ENCODE measurements around the gene BACE2.
A peak's percentile ranks its signal among the peaks of the same experiment; 100 is the strongest.
"Not testable (repeated sequence)": the region's sequence is repeated elsewhere in the genome, so short reads cannot be mapped to it uniquely, and the experiment has no call there.

The BACE2 gene

DNA sequence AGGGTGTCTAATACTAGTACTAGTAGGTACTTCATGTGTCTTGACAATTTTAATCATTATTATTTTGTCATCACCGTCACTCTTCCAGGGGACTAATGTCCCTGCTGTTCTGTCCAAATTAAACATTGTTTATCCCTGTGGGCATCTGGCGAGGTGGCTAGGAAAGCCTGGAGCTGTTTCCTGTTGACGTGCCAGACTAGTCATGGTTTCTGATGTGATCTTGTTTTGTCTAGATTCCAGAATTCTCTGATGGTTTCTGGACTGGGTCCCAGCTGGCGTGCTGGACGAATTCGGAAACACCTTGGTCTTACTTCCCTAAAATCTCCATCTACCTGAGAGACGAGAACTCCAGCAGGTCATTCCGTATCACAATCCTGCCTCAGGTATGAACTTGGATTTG lies 82.6 kb downstream of the BACE2 start:
- TF ChIP-seq, protein P1, sequence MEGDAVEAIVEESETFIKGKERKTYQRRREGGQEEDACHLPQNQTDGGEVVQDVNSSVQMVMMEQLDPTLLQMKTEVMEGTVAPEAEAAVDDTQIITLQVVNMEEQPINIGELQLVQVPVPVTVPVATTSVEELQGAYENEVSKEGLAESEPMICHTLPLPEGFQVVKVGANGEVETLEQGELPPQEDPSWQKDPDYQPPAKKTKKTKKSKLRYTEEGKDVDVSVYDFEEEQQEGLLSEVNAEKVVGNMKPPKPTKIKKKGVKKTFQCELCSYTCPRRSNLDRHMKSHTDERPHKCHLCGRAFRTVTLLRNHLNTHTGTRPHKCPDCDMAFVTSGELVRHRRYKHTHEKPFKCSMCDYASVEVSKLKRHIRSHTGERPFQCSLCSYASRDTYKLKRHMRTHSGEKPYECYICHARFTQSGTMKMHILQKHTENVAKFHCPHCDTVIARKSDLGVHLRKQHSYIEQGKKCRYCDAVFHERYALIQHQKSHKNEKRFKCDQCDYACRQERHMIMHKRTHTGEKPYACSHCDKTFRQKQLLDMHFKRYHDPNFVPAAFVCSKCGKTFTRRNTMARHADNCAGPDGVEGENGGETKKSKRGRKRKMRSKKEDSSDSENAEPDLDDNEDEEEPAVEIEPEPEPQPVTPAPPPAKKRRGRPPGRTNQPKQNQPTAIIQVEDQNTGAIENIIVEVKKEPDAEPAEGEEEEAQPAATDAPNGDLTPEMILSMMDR (conservative IDR thresholded peaks at IDR 0.05) = no peak
- TF ChIP-seq ZFX (IDR thresholded peaks at IDR 0.05) = no peak
- H3K27ac ChIP-seq = peak overlapping the region; percentile 68

DNA sequence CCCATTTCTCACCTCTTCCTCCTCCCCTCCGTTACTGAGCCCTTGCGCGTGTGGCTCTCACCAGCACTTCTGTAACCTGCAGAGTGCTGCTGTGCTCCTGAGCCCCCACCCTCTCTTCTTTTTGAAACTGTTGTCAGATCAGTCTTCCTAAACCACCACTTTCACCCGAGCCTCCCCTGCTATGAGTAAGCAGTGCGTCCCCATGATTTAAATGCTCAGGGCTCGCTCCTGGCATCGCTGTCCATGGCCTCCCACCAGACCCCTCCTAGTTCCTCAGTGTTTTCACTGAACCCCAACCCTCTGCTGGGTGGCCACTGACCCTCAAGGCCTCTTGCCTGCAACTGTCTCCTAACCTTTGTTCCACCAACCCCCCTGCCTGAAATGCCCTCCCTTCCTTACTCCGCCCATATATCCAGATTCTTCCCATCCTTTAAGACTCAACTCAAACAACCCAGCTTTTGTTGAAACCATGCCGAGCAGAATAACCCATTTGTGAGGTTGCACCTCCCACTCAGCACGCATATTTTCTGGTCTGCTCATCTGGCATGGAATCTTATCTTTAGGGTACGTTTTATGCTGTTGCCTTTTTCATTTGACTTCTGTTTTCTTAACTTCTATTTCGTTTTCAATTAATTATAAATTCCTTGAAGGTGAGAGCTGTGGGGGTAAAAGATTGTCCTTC lies 84.1 kb downstream of the BACE2 start:
- TF ChIP-seq, protein P1 (conservative IDR thresholded peaks at IDR 0.05) = no peak
- no peak for TF ChIP-seq ZFX (IDR thresholded peaks at IDR 0.05)
- no peak overlapping the region; the same call in 1 of the 2 replicates for H3K27ac ChIP-seq

DNA sequence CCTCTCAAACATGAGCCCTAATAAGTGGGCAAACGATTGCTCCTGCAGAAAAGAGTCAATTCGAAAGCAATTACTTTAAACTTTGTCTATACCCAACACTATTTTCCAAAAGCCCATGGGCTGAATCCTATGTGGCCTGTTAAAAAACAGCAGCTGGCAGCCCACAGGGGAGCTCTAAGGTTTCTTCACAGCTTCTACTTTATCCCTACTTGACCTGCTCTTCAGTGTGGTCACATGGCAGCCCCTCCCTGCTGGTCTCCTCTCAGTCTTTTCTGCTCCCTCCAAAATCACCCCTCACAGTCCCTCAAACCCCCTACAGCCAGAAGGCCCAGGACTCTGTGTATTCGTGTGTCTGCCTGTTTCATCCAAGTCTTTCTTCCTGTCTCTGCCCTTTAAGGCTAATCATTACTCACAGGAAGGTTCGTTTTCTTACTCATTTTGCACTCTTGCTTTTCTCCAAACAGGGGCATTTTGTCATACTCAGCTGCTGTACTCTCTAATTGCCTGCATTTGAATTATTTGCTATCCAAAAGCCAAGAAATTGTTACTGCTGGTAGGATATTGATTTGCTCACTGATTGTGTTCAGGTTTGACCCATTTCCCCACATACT lies 86.2 kb downstream of the BACE2 start:
- no peak overlapping the region for H3K27ac ChIP-seq
- TF ChIP-seq, protein P1 (conservative IDR thresholded peaks at IDR 0.05) = no peak
- TF ChIP-seq ZFX (IDR thresholded peaks at IDR 0.05) = no peak

DNA sequence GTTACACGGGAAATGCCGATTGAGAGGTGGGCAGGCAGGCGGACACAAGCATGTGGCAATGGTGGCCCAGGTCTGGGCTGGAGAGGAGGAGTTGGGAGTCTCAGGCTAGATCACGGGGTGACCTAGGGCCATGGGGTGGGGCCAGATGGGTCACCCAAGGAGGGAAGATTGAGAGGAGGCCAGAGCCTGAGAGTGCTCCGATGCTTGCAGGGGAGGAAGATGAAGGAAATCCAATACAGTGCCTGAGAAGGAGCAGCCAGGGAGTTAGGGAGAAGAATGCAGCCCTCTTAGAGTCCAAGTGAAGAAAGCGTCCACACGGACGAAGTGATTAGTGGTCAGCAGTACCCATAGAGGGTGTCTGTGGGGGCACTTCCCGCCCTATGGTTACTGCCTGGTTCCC lies 87.2 kb downstream of the BACE2 start:
- TF ChIP-seq ZFX (IDR thresholded peaks at IDR 0.05) = no peak
- no peak overlapping the region for H3K27ac ChIP-seq

DNA sequence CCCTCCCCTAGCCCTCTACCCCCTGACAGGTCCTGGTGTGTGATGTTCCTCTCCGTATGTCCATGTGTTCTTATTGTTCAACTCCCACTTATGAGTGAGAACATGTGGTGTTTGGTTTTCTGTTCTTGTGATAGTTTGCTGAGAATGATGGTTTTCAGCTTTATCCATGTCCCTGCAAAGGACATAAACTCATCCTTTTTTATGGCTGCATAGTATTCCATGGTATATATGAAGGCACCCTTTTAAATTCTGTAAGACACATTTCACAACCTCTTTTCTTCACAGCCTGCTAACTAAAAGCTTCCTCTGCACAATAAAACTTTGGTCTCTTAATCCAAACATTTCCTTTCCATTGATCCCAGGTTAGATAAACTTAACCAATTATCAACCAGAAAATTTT lies 88.3 kb downstream of the BACE2 start:
- H3K27ac ChIP-seq = not testable (repeated sequence)

DNA sequence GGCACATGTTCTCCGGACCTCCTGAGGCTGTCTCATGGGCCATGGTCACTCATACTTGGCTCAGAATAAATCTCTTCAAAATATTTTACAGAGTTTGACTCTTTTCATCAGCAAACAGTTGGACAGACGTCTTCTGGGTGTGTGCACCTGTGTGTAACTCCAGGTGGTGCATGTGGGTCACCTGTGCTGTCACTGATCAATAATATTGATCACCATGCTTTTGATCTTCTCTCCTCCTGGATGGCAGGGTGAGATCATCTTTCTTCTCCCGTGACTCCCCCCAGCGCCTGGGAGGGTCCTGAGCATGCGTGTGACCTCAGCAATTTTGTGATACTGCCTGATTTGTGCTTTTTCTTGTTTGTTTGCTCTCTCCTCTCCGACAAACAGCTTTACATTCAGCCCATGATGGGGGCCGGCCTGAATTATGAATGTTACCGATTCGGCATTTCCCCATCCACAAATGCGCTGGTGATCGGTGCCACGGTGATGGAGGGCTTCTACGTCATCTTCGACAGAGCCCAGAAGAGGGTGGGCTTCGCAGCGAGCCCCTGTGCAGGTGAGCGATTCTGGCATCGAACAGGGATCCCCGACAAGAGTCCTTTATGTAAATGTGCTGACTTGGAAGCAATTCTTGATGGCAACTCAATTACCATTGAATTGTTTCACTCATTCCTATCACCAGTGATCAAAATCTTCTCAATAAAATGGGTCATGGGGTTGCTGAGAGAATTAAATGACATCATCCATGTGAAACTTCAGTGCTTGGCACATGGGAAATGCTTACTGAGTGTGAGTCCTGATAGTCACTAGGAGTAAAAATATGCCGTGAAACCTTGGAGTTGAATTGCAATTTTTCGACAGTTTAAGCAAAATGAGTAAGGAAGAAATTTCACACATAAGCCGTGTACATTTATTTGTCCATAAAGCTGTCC lies 89.1 kb downstream of the BACE2 start:
- H3K27ac ChIP-seq = no peak overlapping the region
- TF ChIP-seq, protein P1 (conservative IDR thresholded peaks at IDR 0.05) = no peak
- no peak for TF ChIP-seq ZFX (IDR thresholded peaks at IDR 0.05)

DNA sequence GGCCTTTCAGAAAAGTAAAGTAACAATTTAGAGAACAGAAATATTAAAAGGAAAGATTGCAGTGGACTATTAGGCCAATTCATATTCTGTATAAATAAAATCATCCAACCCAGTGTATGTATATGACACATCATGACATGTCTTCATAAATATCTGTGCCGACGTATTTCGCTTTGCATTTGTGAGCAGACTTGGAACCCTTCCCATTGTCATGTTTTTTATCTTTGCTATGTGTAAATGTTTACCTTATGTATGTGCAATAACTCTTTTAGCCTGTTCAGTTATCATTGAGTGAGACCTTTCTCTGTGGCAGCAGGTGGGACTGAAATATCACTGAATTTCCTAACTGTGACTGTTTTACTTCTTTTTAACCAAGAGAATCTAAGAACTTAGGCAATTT lies 90.7 kb downstream of the BACE2 start:
- H3K27ac ChIP-seq = no peak overlapping the region

More for the DNA sequence above, 90.7 kb downstream of the BACE2 start:
- TF ChIP-seq ZFX (IDR thresholded peaks at IDR 0.05) = no peak
- TF ChIP-seq, protein P1 (conservative IDR thresholded peaks at IDR 0.05) = no peak
